ENCODE results near the gene TCEA2. TPM values are rescaled to one million over a fixed set of nuclear protein-coding genes. Genes with fewer than 3 reads are reported as not detected.

The TCEA2 gene
- total and polyA plus RNA-seq, 2 of the 13 experiments (the other 11 are each of a cell fraction or from before 2014, with no cell fraction given), result 28.1 to 33.7 TPM

- no peak for TF ChIP-seq GRHL1 (CRISPR knock-in tag; conservative IDR thresholded peaks at IDR 0.05)
- peak; percentile 85 for TF ChIP-seq UBTF (CRISPR knock-in tag; IDR thresholded peaks at IDR 0.05)
- TF ChIP-seq MXI1 (IDR thresholded peaks at IDR 0.05; ENCODE audit: borderline replicate concordance, low read depth, low read length), result no peak
- TF ChIP-seq KLF6 (CRISPR knock-in tag; IDR thresholded peaks at IDR 0.05), result no peak; the same call in none of the 2 replicates
- peak; percentile 91 for TF ChIP-seq RFXANK (CRISPR knock-in tag; IDR thresholded peaks at IDR 0.05)
- peak; percentile 96 for TF ChIP-seq ZGPAT (CRISPR knock-in tag; IDR thresholded peaks at IDR 0.05)
- TF ChIP-seq ZNF878 (CRISPR knock-in tag; IDR thresholded peaks at IDR 0.05), result no peak
- no peak; the same call in 1 of the 2 replicates for TF ChIP-seq ZNF770 (CRISPR knock-in tag; IDR thresholded peaks at IDR 0.05)
- peak; percentile 87; the same call in 1 of the 2 replicates for TF ChIP-seq ZNF326 (CRISPR knock-in tag; IDR thresholded peaks at IDR 0.05; ENCODE audit: borderline replicate concordance)
- peak; percentile 84; the same call in 1 of the 2 replicates for TF ChIP-seq ZSCAN20 (CRISPR knock-in tag; IDR thresholded peaks at IDR 0.05; ENCODE audit: borderline replicate concordance)
- peak; percentile 85 for TF ChIP-seq GATAD2A (CRISPR knock-in tag; IDR thresholded peaks at IDR 0.05)
- TF ChIP-seq GLI4 (CRISPR knock-in tag; IDR thresholded peaks at IDR 0.05; ENCODE audit: borderline replicate concordance), result peak; percentile 58; the same call in 1 of the 2 replicates
- peak; percentile 89 for TF ChIP-seq ZNF646 (CRISPR knock-in tag; IDR thresholded peaks at IDR 0.05)
- no peak; the same call in 1 of the 2 replicates for TF ChIP-seq KLF13 (CRISPR knock-in tag; IDR thresholded peaks at IDR 0.05)
These were observed 8.9 kb upstream of the TCEA2 start (continued) for GRCh38 chr20:64053841-64054661.
